HepG2 (cell line): ENCODE results near the gene RRP12. TPM values are rescaled to one million over a fixed set of nuclear protein-coding genes. Genes with fewer than 3 reads are reported as not detected.

ENCODE experiments used
- CEBPB ChIP-seq: IDR thresholded peaks from 2 replicates; pipeline ENCODE4 v1.6.1; 2011; ENCODE audit warnings: low read depth, low read length, improper control_type of control experiment, borderline replicate concordance
- GMEB1 ChIP-seq: sonication (generic); formaldehyde crosslinking; IDR thresholded peaks from 2 replicates; pipeline ENCODE4 v1.5.1; 2020; ENCODE audit warnings: missing genetic modification reagents, mild to moderate bottlenecking, borderline replicate concordance
- HNF4A ChIP-seq: sonication (generic); formaldehyde crosslinking; IDR thresholded peaks from 2 replicates; pipeline ENCODE4 v1.4.0; 2020; ENCODE audit warnings: missing genetic modification reagents
- NFKB2 ChIP-seq: sonication (generic); formaldehyde crosslinking; IDR thresholded peaks from 2 replicates; pipeline ENCODE4 v1.4.0; 2020; ENCODE audit warnings: missing genetic modification reagents, borderline replicate concordance
- RBM22 ChIP-seq: fragments of 200-400 bp; formaldehyde crosslinking; optimal IDR thresholded peaks from 2 replicates; pipeline ENCODE3; 2017; ENCODE audit warnings: mild to moderate bottlenecking, low read length, moderate library complexity
- REL ChIP-seq: sonication (generic); formaldehyde crosslinking; conservative IDR thresholded peaks from 2 replicates; pipeline ENCODE4 v1.8.0; 2022; ENCODE audit warnings: mild to moderate bottlenecking, missing genetic modification reagents, moderate library complexity
- THAP11 ChIP-seq: IDR thresholded peaks from 2 replicates; pipeline ENCODE4 v1.6.1; 2016; ENCODE audit warnings: missing biosample characterization, missing genetic modification reagents
- YEATS2 ChIP-seq: sonication (generic); formaldehyde crosslinking; IDR thresholded peaks from 2 replicates; pipeline ENCODE4 v1.4.0; 2020; ENCODE audit warnings: missing genetic modification reagents, borderline replicate concordance
- YY1 ChIP-seq: IDR thresholded peaks from 2 replicates; pipeline ENCODE4 v1.6.1; 2011; ENCODE audit warnings: low read length, low read depth, moderate library complexity, mild to moderate bottlenecking; ENCODE audit not compliant: insufficient read depth, insufficient replicate concordance
- ZBTB1 ChIP-seq: sonication (generic); formaldehyde crosslinking; IDR thresholded peaks from 2 replicates; pipeline ENCODE4 v1.4.0; 2020; ENCODE audit warnings: missing genetic modification reagents, borderline replicate concordance
- ZC3H13 ChIP-seq: sonication (generic); formaldehyde crosslinking; IDR thresholded peaks from 2 replicates; pipeline ENCODE4 v1.8.1; 2023; ENCODE audit warnings: mild to moderate bottlenecking, missing genetic modification reagents, moderate library complexity
- ZNF225 ChIP-seq: sonication (generic); formaldehyde crosslinking; IDR thresholded peaks from 2 replicates; pipeline ENCODE4 v1.4.0; 2020; ENCODE audit warnings: mild to moderate bottlenecking, missing genetic modification reagents
- ZNF235 ChIP-seq: sonication (generic); formaldehyde crosslinking; IDR thresholded peaks from 2 replicates; pipeline ENCODE4 v1.8.1; 2023; ENCODE audit warnings: mild to moderate bottlenecking, missing genetic modification reagents, borderline replicate concordance
- ZNF335 ChIP-seq: sonication (generic); formaldehyde crosslinking; IDR thresholded peaks from 2 replicates; pipeline ENCODE4 v1.4.0; 2020; ENCODE audit warnings: missing genetic modification reagents
- polyA plus RNA-seq, 8 experiments: library from polyadenylated mRNA; depleted of rRNA in 3 of 8; stranded (reverse) in 7 of 8; unstranded in 1 of 8; fragments of >200 nt; fragmentation: Illumina TruSeq in 4 of 8; extraction: Trizol in 4 of 8; gene quantifications; 2 replicates each; pipeline versions ENCODE4 v1.2.1 to v1.2.3, GENCODE V29; 2011 to 2016; ENCODE audit warnings: low read depth in 4 of 8, missing spikeins in 1 of 8, mixed read lengths in 1 of 8; ENCODE audit not compliant: insufficient read depth in 1 of 8
- total RNA-seq, 5 experiments: library from RNA; depleted of rRNA; stranded (reverse); fragments of >200 nt; fragmentation: Illumina TruSeq; extraction: Trizol; gene quantifications; 2 replicates each; pipeline ENCODE4 v1.2.3, GENCODE V29; 2016; ENCODE audit warnings: low read depth in 1 of 5
- TF ChIP-seq, protein P1 (sequence below): sonication (generic); formaldehyde crosslinking; IDR thresholded peaks from 2 replicates; pipeline ENCODE4 v1.9.0; 2021; ENCODE audit warnings: missing genetic modification reagents, borderline replicate concordance
- TF ChIP-seq, protein P2 (sequence below): IDR thresholded peaks from 2 replicates; pipeline ENCODE4 v1.6.1; 2016; ENCODE audit warnings: mild to moderate bottlenecking
- TF ChIP-seq, protein P3 (sequence below): sonication (generic); formaldehyde crosslinking; IDR thresholded peaks from 2 replicates; pipeline ENCODE4 v1.4.0; 2020; ENCODE audit warnings: missing genetic modification reagents

RRP12 gene
- total and polyA plus RNA-seq, 2 of the 13 experiments (the other 11 are each of a cell fraction or from before 2014, with no cell fraction given), result 13.2 to 39.4 TPM

GRCh38 chr10:97445722-97446639 is 44.8 kb upstream of the RRP12 start, which contains the start of the genes EXOSC1 and ZDHHC16 (continued):
- TF ChIP-seq, protein P1, sequence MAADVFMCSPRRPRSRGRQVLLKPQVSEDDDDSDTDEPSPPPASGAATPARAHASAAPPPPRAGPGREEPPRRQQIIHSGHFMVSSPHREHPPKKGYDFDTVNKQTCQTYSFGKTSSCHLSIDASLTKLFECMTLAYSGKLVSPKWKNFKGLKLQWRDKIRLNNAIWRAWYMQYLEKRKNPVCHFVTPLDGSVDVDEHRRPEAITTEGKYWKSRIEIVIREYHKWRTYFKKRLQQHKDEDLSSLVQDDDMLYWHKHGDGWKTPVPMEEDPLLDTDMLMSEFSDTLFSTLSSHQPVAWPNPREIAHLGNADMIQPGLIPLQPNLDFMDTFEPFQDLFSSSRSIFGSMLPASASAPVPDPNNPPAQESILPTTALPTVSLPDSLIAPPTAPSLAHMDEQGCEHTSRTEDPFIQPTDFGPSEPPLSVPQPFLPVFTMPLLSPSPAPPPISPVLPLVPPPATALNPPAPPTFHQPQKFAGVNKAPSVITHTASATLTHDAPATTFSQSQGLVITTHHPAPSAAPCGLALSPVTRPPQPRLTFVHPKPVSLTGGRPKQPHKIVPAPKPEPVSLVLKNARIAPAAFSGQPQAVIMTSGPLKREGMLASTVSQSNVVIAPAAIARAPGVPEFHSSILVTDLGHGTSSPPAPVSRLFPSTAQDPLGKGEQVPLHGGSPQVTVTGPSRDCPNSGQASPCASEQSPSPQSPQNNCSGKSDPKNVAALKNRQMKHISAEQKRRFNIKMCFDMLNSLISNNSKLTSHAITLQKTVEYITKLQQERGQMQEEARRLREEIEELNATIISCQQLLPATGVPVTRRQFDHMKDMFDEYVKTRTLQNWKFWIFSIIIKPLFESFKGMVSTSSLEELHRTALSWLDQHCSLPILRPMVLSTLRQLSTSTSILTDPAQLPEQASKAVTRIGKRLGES (CRISPR knock-in tag), result no peak
- TF ChIP-seq RBM22 (no peak), ZBTB1 (CRISPR knock-in tag) (no peak), HNF4A (CRISPR knock-in tag) (no peak; the same call in 1 of the 2 replicates), ZC3H13 (CRISPR knock-in tag) (no peak), ZNF225 (CRISPR knock-in tag) (no peak), NFKB2 (CRISPR knock-in tag) (peak; percentile 72; the same call in 1 of the 2 replicates), ZNF335 (CRISPR knock-in tag) (peak; percentile 84), YEATS2 (CRISPR knock-in tag) (peak; percentile 69; the same call in 1 of the 2 replicates), CEBPB (no peak), ZNF235 (no peak), REL (CRISPR knock-in tag) (0 out of 2 replicates have a peak, but pooled peaks have one; percentile 6), THAP11 (CRISPR knock-in tag) (peak; percentile 100), YY1 (peak; percentile 93), GMEB1 (CRISPR knock-in tag) (peak; percentile 81; the same call in 1 of the 2 replicates)
- TF ChIP-seq, protein P2, sequence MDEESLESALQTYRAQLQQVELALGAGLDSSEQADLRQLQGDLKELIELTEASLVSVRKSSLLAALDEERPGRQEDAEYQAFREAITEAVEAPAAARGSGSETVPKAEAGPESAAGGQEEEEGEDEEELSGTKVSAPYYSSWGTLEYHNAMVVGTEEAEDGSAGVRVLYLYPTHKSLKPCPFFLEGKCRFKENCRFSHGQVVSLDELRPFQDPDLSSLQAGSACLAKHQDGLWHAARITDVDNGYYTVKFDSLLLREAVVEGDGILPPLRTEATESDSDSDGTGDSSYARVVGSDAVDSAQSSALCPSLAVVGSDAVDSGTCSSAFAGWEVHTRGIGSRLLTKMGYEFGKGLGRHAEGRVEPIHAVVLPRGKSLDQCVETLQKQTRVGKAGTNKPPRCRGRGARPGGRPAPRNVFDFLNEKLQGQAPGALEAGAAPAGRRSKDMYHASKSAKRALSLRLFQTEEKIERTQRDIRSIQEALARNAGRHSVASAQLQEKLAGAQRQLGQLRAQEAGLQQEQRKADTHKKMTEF, result peak; percentile 70; the same call in 1 of the 2 replicates
- TF ChIP-seq, protein P3, sequence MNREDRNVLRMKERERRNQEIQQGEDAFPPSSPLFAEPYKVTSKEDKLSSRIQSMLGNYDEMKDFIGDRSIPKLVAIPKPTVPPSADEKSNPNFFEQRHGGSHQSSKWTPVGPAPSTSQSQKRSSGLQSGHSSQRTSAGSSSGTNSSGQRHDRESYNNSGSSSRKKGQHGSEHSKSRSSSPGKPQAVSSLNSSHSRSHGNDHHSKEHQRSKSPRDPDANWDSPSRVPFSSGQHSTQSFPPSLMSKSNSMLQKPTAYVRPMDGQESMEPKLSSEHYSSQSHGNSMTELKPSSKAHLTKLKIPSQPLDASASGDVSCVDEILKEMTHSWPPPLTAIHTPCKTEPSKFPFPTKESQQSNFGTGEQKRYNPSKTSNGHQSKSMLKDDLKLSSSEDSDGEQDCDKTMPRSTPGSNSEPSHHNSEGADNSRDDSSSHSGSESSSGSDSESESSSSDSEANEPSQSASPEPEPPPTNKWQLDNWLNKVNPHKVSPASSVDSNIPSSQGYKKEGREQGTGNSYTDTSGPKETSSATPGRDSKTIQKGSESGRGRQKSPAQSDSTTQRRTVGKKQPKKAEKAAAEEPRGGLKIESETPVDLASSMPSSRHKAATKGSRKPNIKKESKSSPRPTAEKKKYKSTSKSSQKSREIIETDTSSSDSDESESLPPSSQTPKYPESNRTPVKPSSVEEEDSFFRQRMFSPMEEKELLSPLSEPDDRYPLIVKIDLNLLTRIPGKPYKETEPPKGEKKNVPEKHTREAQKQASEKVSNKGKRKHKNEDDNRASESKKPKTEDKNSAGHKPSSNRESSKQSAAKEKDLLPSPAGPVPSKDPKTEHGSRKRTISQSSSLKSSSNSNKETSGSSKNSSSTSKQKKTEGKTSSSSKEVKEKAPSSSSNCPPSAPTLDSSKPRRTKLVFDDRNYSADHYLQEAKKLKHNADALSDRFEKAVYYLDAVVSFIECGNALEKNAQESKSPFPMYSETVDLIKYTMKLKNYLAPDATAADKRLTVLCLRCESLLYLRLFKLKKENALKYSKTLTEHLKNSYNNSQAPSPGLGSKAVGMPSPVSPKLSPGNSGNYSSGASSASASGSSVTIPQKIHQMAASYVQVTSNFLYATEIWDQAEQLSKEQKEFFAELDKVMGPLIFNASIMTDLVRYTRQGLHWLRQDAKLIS (CRISPR knock-in tag), result no peak
